Measurements from ENCODE around the gene TMEM163.

GRCh38 chr2:134665727-134666506 lies 52.9 kb downstream of the TMEM163 start:
- TF ChIP-seq CTCF (IDR thresholded peaks at IDR 0.05): no peak
- TF ChIP-seq POLR2AphosphoS5 (IDR thresholded peaks at IDR 0.05): no peak
